ENCODE data around the gene CERS1. TPM values are rescaled to one million over a fixed set of nuclear protein-coding genes. Genes with fewer than 3 reads are reported as not detected.

Gene CERS1
- total RNA-seq, 2 donors from 2014 or later, result 0.79 to 1.6 TPM

DNA sequence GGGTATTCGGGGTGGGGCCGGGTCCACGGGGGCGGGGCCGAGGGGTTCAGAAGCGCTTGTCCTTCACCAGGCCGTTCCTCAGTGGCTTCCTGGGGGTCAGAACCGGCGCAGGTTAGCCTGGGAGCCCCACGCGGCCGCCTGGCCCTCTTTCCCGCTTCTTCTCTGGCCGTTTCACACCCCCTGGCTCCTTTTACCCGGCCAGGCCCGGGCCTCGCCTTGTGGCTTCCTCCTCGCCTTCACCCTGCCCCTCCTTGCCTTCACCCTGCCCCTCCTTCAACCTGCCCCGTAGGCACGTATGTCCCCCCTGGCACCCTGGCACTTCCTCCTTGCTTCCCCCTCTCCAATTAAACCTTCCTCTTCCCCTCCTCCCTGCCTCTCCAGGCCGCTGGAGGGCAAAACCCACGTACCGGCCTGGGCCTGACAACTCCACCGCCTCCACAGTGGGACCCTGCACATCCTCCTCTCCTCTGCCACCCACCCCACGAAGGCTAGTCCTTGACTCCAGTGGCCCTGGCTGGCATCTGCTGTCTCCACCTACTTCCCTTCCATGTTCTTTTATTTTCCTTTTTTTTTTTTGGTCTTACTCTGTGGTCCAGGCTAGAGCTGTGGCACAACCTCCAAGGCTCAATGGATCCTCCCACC, 25.3 kb downstream of the CERS1 start:
- DNase-seq (ENCODE audit: low spot score), result no peak

DNA sequence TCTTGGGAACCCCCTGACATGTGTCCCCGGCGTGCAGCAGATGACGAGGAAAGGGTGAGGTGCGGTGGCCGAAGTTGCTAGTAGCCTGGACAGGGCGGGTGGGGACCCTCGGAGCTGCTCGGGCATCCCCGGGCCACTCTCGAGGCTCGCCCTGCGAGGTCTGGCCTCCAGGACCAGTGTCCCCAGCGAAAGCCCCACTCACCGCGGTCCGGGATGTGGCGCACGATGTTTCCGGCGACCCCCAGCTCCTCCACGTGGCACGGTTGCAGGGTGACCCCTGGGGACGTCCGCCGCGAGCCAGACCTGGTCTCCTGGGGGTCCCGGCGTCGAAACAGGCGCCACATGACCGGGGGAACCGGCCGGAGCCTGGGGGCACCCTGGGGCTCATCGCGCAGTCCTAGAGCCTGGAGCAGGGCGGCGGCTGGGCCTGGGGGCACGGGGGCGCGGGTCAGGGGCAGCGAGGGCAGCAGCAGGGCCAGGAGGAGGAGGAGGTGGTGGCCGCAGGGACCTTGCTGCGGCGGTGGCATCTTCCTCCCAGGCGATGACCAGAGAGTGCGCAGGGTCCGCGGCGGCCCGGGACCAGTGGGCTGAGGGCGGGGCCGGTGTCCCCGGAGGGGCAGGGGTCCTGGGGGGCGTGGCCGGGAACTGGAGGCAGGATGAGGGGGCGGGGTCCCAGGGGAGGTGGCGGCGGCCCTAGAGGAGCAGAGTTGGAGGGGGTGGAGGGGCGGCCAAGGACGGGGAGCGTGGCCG, 26.0 kb downstream of the CERS1 start:
- Histone ChIP-seq H3K9me3 (no peaks in the 10 kb centered on the region), H3K4me3 (no peak overlapping the region), H3K4me1 (peaks cover 0 to 17% of the 10 kb centered on the region in 2 donors), H3K27me3 (no peaks in the 10 kb centered on the region), H3K27ac (no peak overlapping the region), H3K36me3 (peaks cover 30% of the 10 kb centered on the region)
- DNase-seq (ENCODE audit: low spot score), result no peak
- TF ChIP-seq, protein P1, sequence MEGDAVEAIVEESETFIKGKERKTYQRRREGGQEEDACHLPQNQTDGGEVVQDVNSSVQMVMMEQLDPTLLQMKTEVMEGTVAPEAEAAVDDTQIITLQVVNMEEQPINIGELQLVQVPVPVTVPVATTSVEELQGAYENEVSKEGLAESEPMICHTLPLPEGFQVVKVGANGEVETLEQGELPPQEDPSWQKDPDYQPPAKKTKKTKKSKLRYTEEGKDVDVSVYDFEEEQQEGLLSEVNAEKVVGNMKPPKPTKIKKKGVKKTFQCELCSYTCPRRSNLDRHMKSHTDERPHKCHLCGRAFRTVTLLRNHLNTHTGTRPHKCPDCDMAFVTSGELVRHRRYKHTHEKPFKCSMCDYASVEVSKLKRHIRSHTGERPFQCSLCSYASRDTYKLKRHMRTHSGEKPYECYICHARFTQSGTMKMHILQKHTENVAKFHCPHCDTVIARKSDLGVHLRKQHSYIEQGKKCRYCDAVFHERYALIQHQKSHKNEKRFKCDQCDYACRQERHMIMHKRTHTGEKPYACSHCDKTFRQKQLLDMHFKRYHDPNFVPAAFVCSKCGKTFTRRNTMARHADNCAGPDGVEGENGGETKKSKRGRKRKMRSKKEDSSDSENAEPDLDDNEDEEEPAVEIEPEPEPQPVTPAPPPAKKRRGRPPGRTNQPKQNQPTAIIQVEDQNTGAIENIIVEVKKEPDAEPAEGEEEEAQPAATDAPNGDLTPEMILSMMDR (IDR thresholded peaks at IDR 0.05), result no peak

More for the DNA sequence above, 25.3 kb downstream of the CERS1 start:
- no peaks in the 10 kb centered on the region for H3K9me3 ChIP-seq
- no peak overlapping the region for H3K27ac ChIP-seq
- peaks cover 0 to 17% of the 10 kb centered on the region in 2 donors for H3K4me1 ChIP-seq
- H3K4me3 ChIP-seq, result no peak overlapping the region
- H3K36me3 ChIP-seq, result peaks cover 23% of the 10 kb centered on the region
- H3K27me3 ChIP-seq, result no peaks in the 10 kb centered on the region
- TF ChIP-seq, protein P1 (IDR thresholded peaks at IDR 0.05), result no peak

DNA sequence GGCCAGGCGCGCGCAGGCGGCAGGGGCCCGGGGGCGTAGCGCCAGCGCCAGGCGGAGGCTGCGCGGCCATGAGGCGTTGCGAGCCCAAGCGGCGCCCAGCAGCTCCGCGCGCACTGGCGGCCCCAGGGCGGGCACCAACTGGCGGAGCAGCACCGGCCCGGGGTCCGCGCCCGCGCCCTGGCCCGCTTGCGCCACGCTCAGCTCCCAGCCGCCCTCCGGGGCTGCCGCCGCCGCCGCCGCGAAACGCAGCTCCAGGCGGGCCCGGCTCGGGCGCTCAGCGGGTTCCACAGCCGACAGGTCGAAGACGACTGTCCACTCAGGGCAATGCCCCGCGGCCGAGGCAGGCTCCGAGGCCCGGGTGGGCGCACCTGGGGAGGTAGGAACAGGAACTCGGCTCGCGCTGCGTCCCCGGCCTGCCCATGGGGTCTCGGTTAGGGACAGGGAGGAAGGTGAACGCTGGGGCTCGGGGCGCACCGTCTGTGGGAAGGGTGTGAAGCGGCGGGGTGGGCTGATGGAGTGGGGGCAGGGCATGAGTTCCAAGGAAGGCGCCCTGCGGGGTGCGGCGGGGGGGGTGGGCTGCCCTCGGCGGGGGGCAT, 26.8 kb downstream of the CERS1 start:
- no peak overlapping the region for H3K4me3 ChIP-seq
- H3K4me1 ChIP-seq, result peaks cover 0 to 17% of the 10 kb centered on the region in 2 donors
- H3K27me3 ChIP-seq, result no peaks in the 10 kb centered on the region
- TF ChIP-seq, protein P1 (IDR thresholded peaks at IDR 0.05), result no peak
- DNase-seq (ENCODE audit: low spot score), result no peak
- H3K9me3 ChIP-seq, result no peaks in the 10 kb centered on the region
- peaks cover 36% of the 10 kb centered on the region for H3K36me3 ChIP-seq
- no peak overlapping the region for H3K27ac ChIP-seq

DNA sequence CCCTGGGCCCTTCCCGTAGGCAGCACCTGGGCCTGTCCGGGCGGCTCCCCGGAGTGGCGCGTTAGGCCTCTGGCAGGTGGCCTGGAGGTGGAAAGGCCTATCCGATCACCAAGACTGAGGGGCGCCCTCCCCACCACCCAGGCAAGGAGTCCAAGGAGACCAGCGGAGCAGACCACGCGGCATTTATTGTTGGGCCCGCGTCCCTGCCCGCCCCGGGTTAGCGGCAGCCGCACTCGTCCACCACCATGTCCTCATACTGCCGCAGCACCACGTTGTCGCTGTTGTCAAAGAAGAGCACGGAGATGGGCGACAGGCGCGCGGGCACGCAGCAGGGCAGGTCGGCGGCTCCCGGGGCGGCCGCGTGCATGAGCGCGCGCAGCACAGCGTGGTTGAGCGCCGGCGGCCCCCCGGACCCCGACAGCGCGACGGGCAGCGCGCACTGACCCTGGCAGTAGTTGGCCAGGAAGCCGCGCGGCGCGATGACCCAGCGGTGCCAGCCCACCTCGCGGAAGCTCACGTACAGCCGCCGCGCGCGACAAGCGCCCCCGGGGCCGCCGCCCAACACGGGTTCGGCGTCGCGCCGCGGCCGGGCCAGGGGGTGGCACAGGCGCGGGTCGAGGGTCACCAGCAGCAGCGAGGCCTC, 27.5 kb downstream of the CERS1 start:
- DNase-seq (ENCODE audit: low spot score), result no peak
- Histone ChIP-seq H3K4me3 (no peak overlapping the region), H3K36me3 (peaks cover 42% of the 10 kb centered on the region), H3K4me1 (peaks cover 0 to 17% of the 10 kb centered on the region in 2 donors), H3K27me3 (no peaks in the 10 kb centered on the region), H3K27ac (no peak overlapping the region), H3K9me3 (no peaks in the 10 kb centered on the region)
- TF ChIP-seq, protein P1 (IDR thresholded peaks at IDR 0.05), result peak in 1 of 2 donors; percentile 9

DNA sequence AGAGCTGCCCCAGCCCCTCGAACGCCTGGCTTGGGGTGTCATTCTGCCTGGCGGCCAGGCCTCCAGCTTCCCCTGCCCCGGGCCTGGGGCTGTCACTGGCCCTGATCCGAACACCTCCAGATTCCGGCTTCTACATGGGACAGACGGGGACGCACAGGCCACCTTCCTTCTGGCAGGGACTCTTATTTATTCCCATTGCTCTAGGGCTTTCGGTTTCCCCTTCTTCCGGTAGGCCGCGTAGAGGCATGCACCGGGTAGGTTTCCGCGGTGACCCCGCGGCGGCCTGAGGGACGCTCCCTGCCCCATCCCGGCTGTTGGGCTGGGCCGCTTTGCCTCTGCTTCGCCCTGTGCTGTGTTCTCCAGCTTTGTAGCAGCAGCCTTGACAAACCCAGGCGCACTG, 28.2 kb downstream of the CERS1 start:
- no peak overlapping the region for H3K4me3 ChIP-seq
- no peaks in the 10 kb centered on the region for H3K9me3 ChIP-seq
- no peaks in the 10 kb centered on the region for H3K27me3 ChIP-seq
- TF ChIP-seq, protein P1 (IDR thresholded peaks at IDR 0.05), result no peak
- H3K4me1 ChIP-seq, result peaks cover 0 to 17% of the 10 kb centered on the region in 2 donors
- peaks cover 50% of the 10 kb centered on the region for H3K36me3 ChIP-seq
- H3K27ac ChIP-seq, result no peak overlapping the region
- no peak for DNase-seq (ENCODE audit: low spot score)
